ENCODE results near the gene KIAA0513.

- TF ChIP-seq EZH2 (IDR thresholded peaks at IDR 0.05; ENCODE audit: insufficient read depth, poor library complexity, severe bottlenecking) (no peak), EZH2phosphoT487 (IDR thresholded peaks at IDR 0.05; ENCODE audit: insufficient read depth, low read depth) (no peak)
Measured at GRCh38 chr16:84993926-84994325, 33.7 kb upstream of the KIAA0513 start.

Data from GM23248 (cell line).